ENCODE data around the gene BBX.

Gene BBX

GRCh38 chr3:107633327-107634098 is 110.8 kb downstream of the BBX start:
- DNase-seq = no peak
- TF ChIP-seq POLR2A (IDR thresholded peaks at IDR 0.05; ENCODE audit: low read length) (no peak), GATA1 (IDR thresholded peaks at IDR 0.05; ENCODE audit: low read depth, low read length) (no peak)

- no peak for DNase-seq
- TF ChIP-seq POLR2A (IDR thresholded peaks at IDR 0.05; ENCODE audit: low read length) = no peak
- no peak for TF ChIP-seq GATA1 (IDR thresholded peaks at IDR 0.05; ENCODE audit: low read depth, low read length)
Measured at GRCh38 chr3:107634099-107634489, 111.3 kb downstream of the BBX start.

DNA sequence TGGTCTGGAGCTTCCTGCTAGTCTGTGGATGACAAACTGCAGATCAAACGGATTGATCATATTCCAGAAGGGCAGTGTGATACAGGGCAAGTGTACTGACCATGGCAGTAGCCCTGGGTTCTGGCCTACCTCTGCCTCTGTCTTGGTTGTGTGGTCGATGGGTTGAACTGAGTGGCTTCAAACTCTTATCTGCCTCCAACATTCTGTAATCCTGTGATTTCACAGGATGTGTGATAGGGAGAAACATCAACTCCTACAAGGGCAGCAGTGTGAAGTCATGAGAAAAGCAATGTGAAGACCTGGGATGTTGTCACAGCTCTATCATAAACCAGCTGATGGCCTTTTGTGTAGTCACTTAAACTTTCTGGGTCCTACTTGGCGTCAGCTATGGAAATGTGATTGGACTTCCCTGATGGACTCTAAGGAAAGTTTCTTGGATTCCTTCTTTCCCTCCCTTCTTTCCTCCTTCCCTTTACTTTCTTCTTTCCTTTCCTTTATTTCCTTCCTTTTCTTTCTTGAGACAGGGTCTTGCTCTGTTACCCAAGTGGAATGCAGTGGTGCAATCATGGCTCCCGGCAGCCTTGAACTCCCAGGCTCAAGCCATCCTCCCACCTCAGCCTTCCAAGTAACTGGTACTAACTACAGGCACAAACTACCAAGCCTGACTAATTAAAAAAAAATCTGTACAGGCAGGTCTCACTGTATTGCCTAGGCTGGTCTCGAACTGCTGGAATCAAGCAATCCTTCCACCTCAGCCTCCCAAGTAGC is 114.8 kb downstream of the BBX start:
- TF ChIP-seq GATA1 (IDR thresholded peaks at IDR 0.05; ENCODE audit: low read depth, low read length) = no peak
- TF ChIP-seq POLR2A (IDR thresholded peaks at IDR 0.05; ENCODE audit: low read length) = no peak
- DNase-seq = no peak

DNA sequence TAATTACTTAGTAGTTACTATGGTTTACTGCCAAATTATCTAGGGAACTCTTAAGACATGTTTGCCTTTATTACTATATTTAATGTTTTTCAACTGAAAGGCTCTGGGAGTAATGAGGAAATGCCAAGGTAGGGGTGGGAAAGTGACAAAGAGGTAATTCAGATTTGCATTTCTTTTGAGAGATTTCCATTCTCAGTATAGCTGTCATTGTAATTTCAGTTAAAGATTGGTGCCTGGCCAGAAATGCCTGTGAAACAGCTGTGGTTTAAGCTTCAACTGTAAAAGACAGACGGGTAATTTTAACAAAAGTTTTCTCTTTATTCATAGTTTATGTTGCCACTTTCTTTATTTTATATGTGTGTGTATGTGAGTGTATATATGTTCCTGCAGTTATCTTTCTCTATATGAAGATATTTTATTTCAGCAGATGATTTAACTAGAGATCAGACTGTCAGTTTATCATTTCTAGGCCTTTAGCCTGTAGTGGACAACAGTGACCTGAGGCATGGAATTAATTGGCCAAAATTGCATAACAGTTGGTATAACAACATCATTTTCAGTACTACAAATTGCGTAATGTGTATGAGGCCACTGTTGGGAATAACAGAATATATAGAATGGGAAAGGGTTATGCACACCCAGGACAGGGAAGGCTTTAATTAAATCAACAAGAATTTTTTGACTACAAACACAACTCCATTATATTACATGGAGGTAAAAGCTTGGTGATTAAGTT is 119.0 kb downstream of the BBX start:
- TF ChIP-seq GATA1 (IDR thresholded peaks at IDR 0.05; ENCODE audit: low read depth, low read length) (no peak), POLR2A (IDR thresholded peaks at IDR 0.05; ENCODE audit: low read length) (no peak)
- DNase-seq = no peak

DNA sequence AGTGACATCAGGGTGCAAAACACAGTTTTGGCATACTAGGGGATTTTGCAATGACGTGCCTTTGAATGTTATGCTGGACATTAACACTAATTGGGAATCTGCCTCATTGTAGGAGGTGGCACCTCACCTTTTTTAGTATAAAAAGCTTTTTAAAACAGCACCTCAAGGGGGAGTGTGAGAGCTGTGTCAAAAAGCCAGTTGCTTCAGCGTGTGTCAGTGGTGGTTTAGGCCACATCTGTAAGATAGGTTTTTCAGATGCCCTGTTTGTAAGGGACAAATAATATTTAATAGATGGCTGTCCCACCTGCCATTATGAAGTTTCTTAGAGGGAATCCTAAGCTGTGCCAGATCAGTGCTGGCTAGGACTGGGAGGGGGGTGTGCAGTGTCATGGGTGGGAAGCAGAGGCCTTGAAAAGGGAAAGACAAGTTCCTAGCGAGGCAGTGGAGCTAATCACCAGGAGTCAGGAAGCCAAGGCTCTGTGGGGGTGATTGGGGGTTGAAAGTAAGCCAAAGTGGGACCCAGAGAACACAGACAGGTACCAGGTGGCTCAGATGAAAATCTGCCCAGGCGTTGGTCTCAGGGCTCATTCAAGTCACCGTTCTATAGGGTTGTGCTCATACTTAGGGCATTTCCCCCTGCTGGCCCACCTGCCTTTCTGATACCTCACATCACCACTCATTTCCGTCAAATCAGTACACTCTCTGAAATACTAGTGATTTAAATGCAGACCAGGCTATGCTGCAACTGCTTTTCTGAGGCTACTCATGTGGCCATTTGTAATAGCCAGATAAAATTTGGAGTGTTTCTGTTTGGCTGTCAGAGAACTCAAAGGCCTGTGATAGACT is 120.5 kb downstream of the BBX start:
- TF ChIP-seq GATA1 (IDR thresholded peaks at IDR 0.05; ENCODE audit: low read depth, low read length) = no peak
- no peak for TF ChIP-seq POLR2A (IDR thresholded peaks at IDR 0.05; ENCODE audit: low read length)
- DNase-seq = peak in 1 of 2 experiments; percentile 6

DNA sequence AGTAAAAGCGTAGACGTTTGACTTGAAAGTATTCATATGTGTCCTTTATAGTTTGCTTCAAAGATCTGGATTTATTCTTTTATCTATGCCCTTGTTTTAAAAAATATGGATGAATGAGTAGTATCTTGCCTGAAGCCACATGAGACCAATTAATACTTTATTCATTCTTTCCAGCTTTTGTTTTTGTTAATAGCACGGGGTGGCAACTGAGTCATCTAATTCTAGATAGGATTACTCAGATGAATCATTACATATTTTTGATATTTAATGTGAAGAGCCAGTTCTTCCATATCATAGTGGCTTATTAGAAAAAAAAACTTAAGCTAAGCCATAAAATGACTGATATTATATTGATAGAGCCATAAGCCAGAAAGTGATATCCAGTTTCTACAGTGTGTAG is 121.9 kb downstream of the BBX start:
- TF ChIP-seq POLR2A (IDR thresholded peaks at IDR 0.05; ENCODE audit: low read length) (no peak), GATA1 (IDR thresholded peaks at IDR 0.05; ENCODE audit: low read depth, low read length) (no peak)
- DNase-seq = no peak

DNA sequence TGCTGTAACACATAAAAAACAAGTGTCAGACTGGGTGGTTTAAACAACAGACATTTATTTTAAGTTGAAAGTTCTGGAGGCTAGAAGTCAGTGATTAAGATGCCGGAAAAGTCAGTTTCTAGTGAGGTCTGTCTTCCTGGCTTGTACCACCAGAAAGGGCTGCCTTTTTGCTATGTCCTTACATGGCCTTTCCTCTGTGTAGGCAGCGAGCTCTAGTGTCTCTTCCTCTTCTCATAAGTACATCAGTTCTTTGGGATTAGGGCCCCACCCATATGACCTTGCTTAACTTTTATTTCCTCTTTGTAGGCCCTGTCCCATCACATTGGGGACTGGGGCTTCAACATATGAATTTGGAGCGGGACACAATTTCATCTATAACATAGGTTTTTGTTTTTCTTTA is 128.0 kb downstream of the BBX start:
- TF ChIP-seq GATA1 (IDR thresholded peaks at IDR 0.05; ENCODE audit: low read depth, low read length) (no peak), POLR2A (IDR thresholded peaks at IDR 0.05; ENCODE audit: low read length) (no peak)
- DNase-seq = no peak

GRCh38 chr3:107651782-107652181 is 129.0 kb downstream of the BBX start:
- DNase-seq = no peak
- TF ChIP-seq GATA1 (IDR thresholded peaks at IDR 0.05; ENCODE audit: low read depth, low read length) = no peak

- no peak for TF ChIP-seq GATA1 (IDR thresholded peaks at IDR 0.05; ENCODE audit: low read depth, low read length)
- TF ChIP-seq POLR2A (IDR thresholded peaks at IDR 0.05; ENCODE audit: low read length) = no peak
- no peak for DNase-seq
Measured at GRCh38 chr3:107654218-107654617, 131.5 kb downstream of the BBX start.

- DNase-seq = no peak
- TF ChIP-seq GATA1 (IDR thresholded peaks at IDR 0.05; ENCODE audit: low read depth, low read length) (no peak), POLR2A (IDR thresholded peaks at IDR 0.05; ENCODE audit: low read length) (no peak)
Measured at GRCh38 chr3:107657971-107658370, 135.2 kb downstream of the BBX start.

DNA sequence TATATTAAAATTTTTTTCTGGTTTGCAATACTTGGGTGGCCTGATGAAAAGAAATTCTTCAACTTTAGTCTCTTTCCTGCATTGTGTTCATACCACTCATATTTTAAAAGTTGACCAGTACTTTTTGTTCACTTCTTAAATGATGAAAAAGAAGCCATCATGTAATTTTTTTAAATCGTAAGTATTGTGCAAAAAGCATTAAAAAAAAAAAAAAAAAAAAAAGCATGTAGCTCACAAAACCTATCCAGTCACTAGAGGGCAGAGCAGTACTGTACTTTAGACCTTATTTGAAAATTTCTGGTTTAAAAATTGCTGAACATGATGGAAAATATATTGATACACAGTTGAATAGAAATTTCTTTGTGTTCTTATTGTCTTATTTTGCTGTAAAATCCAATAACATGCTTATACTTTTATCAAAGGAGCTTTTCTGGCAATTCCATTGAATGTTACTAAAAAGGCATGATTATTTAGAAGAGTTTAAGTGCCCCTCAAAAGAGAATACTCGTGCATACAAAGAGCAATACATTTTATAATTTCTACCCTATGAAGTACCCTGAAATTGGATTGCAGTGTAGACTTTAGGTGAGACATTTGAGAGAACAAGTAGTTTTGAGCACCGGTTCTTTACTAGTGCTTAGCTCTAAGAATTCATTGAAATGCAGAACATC is 137.7 kb downstream of the BBX start:
- no peak for TF ChIP-seq POLR2A (IDR thresholded peaks at IDR 0.05; ENCODE audit: low read length)
- no peak for TF ChIP-seq GATA1 (IDR thresholded peaks at IDR 0.05; ENCODE audit: low read depth, low read length)
- peak; percentile 39 to 54 for DNase-seq

DNA sequence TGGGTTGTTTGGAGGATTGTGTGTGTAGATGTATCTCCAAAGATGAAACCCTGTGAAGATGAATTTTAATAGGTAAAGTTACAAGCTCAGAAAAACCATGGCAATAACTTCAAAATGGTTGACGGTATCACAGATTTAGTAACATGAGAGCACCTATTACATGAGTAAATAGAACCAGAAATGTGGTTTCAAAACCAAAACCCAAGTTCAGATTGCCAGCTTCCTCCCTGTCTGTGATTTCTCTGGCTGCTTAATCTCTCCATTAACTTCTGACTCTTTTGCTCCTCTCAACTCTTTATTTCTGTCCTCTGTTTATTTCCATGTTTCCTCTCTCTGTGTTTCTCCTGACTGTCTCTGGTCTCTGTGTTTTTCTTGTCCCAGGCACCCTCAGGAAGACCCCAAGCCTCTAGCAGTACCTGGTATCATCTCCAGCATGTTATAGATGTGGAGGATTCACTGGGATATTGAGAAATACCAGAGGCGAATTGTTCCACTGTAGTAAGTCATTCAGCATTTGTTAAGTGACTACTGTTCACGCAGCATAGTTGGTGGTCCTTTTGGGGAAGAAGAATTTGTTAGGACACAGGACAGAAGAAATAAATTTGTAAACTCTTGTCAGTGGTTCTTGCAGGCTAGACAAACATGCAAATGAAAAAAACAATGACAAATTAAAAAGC is 138.8 kb downstream of the BBX start:
- DNase-seq = no peak
- TF ChIP-seq GATA1 (IDR thresholded peaks at IDR 0.05; ENCODE audit: low read depth, low read length) = no peak
- TF ChIP-seq POLR2A (IDR thresholded peaks at IDR 0.05; ENCODE audit: low read length) = no peak
